Heart left ventricle (tissue), 13 donors: ENCODE measurements around the gene DESI2.

Source experiments
- POLR2A ChIP-seq, 2 donors: fragments of 450-650 bp; IDR thresholded peaks; one replicate each; pipeline ENCODE4 v1.6.1; 2017; ENCODE audit warnings: antibody characterized with exemption in 2 of 2, mild to moderate bottlenecking in 2 of 2, moderate library complexity in 2 of 2
- TF ChIP-seq, protein P1 (sequence below), 12 donors: fragments of 200-600 bp; sonication (generic) in 4 of 12; IDR thresholded peaks; one replicate each; pipeline versions ENCODE4 v1.5.0 to v1.8.0; 2018 to 2022; ENCODE audit warnings: antibody characterized with exemption in 12 of 12, mild to moderate bottlenecking in 5 of 12
- donor health status: ischemic (EF 13 %, LVEDD 7.1; RV severe dilation, severe dysfunction).
- donor health status: DM: no; HTN: yes; CAD: no.
- donor health status: DM: no; HTN: no; CAD: no.
- donor health status: ischemic (EF 25% LVEDD 6.9; RV normal size, moderate dysfunction).
- donor health status: ischemic (EF 25% LVEDD 5.7; RV mildly dilated, moderate dysfunction).
- donor health status: ischemic (EF 35%, LVEDD 5.7; RV mildly dilated, moderate dysfunction).
- donor health status: nonischemic (EF 11% LVEDD 7.7; RV severe dilation, severe dysfunction).
- donor health status: DM: yes; HTN: yes; CAD: no.
- donor health status: PGD.
- donor health status: ischemic (EF 29% LVEDD 5.4; RV normal size, mild dysfunction).
- donor health status: nonischemic (EF 23%, LVEDD 6.1; RV moderate dilation, normal function).

DNA sequence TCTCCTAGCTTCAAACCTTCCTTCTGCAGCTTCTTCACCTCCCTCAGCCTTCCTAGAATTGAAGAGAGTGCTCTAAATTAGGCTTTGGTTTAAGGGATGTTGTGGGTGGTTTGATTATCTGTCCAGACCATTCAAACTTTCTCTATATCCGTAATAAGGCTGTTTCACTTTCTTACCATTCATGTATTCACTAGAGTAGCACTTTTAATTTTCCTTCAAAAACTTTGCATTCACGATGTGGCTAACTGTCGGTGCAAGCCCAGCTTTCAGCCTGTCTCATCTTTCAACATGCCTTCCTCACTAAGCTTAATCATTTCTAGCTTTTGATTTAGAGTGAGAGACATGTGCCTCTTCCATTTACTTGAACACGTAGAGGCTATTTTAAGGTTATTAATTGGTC, 26.2 kb upstream of the DESI2 start:
- no peak for TF ChIP-seq POLR2A (IDR thresholded peaks at IDR 0.05)
- TF ChIP-seq, protein P1, sequence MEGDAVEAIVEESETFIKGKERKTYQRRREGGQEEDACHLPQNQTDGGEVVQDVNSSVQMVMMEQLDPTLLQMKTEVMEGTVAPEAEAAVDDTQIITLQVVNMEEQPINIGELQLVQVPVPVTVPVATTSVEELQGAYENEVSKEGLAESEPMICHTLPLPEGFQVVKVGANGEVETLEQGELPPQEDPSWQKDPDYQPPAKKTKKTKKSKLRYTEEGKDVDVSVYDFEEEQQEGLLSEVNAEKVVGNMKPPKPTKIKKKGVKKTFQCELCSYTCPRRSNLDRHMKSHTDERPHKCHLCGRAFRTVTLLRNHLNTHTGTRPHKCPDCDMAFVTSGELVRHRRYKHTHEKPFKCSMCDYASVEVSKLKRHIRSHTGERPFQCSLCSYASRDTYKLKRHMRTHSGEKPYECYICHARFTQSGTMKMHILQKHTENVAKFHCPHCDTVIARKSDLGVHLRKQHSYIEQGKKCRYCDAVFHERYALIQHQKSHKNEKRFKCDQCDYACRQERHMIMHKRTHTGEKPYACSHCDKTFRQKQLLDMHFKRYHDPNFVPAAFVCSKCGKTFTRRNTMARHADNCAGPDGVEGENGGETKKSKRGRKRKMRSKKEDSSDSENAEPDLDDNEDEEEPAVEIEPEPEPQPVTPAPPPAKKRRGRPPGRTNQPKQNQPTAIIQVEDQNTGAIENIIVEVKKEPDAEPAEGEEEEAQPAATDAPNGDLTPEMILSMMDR (IDR thresholded peaks at IDR 0.05) = no peak
